ENCODE data around the gene SERTM2. TPM values are rescaled to one million over a fixed set of nuclear protein-coding genes. Genes with fewer than 3 reads are reported as not detected.

The SERTM2 gene
- total and polyA plus RNA-seq, 2 of the 8 experiments (the other 6 are each of a cell fraction or from before 2014, with no cell fraction given): 0.45 to 0.58 TPM

DNA sequence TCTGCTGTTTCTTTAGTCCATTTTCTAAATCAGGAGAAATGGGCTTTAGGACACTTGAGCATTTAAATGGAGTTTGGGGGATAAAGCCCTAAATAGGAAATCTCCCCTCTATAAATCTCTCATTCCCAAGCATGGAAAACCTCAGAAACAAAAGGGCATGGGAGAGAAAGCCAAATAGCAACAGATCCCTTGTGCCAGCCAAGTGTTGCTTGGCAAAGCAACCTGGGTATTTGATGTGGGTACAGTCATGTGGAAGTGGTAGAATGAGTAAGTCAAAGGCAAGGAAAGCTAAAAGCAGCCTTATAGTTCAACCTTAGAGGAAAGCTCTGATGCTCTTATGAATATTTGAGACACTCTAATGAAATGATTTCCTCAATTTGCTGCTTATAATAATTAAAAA lies 29.5 kb upstream of the SERTM2 start (continued):
- no peak for TF ChIP-seq HDAC6 (IDR thresholded peaks at IDR 0.05; ENCODE audit: low read depth, low read length)
- TF ChIP-seq SP4 (IDR thresholded peaks at IDR 0.05; ENCODE audit: low read length): no peak
- no peak for TF ChIP-seq MAFK (IDR thresholded peaks at IDR 0.05; ENCODE audit: low read depth, low read length)
